Upper lobe of left lung (tissue), 4 donors: ENCODE measurements around the gene CCDC33.

ENCODE experiments used
- CTCF ChIP-seq, 6 experiments: fragments of 450-650 bp in 4 of 6; fragments of 200-600 bp in 2 of 6; sonication (generic) in 2 of 6; IDR thresholded peaks; one replicate each; pipeline ENCODE4 v1.5.1; 2016 to 2019; ENCODE audit warnings: antibody characterized with exemption in 6 of 6
- POLR2A ChIP-seq, 4 donors: fragments of 450-650 bp; IDR thresholded peaks; one replicate each; pipeline ENCODE4 v1.5.1; 2016 to 2017; ENCODE audit warnings: antibody characterized with exemption in 4 of 4, mild to moderate bottlenecking in 2 of 4
- POLR2AphosphoS5 ChIP-seq, 2 donors: sonication (generic); formaldehyde crosslinking; IDR thresholded peaks; one replicate each; pipeline ENCODE4 v1.5.1; 2017; ENCODE audit warnings: antibody characterized with exemption in 2 of 2

GRCh38 chr15:74340150-74340549, 104.0 kb downstream of the CCDC33 start:
- TF ChIP-seq POLR2AphosphoS5 (IDR thresholded peaks at IDR 0.05) = no peak
- no peak for TF ChIP-seq CTCF (IDR thresholded peaks at IDR 0.05)
- TF ChIP-seq POLR2A (IDR thresholded peaks at IDR 0.05) = no peak
